SK-N-SH (cell line): ENCODE data around the gene ING2. TPM values are rescaled to one million over a fixed set of nuclear protein-coding genes. Genes with fewer than 3 reads are reported as not detected.

Source experiments
- CTCF ChIA-PET: fragments of 300-600, 350-600 bp; formaldehyde crosslinking; extraction: SDS; loops from one replicate; lab custom pipeline; 2021; lab: Yijun Ruan, JAX
- POLR2A ChIA-PET: fragments of 350-600 bp; sonication (Branson Sonifier 250); formaldehyde crosslinking; extraction: SDS; loops from one replicate; lab custom pipeline; 2020; ENCODE audit warnings: antibody characterized with exemption, inconsistent platforms; lab: Yijun Ruan, JAX
- DNase-seq: peaks from one replicate; pipeline ENCODE4 v3.0.0; 2012
- H2AFZ ChIP-seq: fragments of 200-600 bp; sonication (generic); 2 replicates; pipeline ENCODE4 v1.8.1; 2016; ENCODE audit warnings: antibody characterized with exemption, mild to moderate bottlenecking, low read depth
- H3F3A ChIP-seq: fragments of 200-600 bp; sonication (generic); replicated peaks from 2 replicates; pipeline ENCODE3; 2016; ENCODE audit warnings: antibody characterized with exemption, mild to moderate bottlenecking; ENCODE audit not compliant: insufficient read depth
- H3K27ac ChIP-seq, 2 experiments: fragments of 200-500 bp in 1 of 2; fragments of 200-600 bp in 1 of 2; sonication (Bioruptor generic) in 1 of 2; sonication (generic), shearing (Covaris generic) in 1 of 2; 2 replicates each; pipeline versions ENCODE4 v1.5.1 to v1.6.1; 2014 to 2016; ENCODE audit warnings: low read depth in 2 of 2, inconsistent platforms in 1 of 2, low read length in 1 of 2, mild to moderate bottlenecking in 1 of 2, mixed read lengths in 1 of 2
- H3K27me3 ChIP-seq: fragments of 200-600 bp; sonication (generic), shearing (Covaris generic); 2 replicates; pipeline ENCODE4 v1.6.1; 2016; ENCODE audit warnings: mixed run types; ENCODE audit not compliant: insufficient read depth
- H3K36me3 ChIP-seq, 2 experiments: fragments of 200-500 bp in 1 of 2; fragments of 200-600 bp in 1 of 2; sonication (Bioruptor generic) in 1 of 2; sonication (generic) in 1 of 2; replicated peaks in 1 of 2; 2 replicates each; pipeline versions ENCODE3 to v1.5.1; 2014 to 2016; ENCODE audit warnings: low read length in 1 of 2, mild to moderate bottlenecking in 1 of 2; ENCODE audit not compliant: insufficient read depth in 2 of 2, control insufficient read depth in 1 of 2
- H3K4me1 ChIP-seq, 2 experiments: fragments of 200-500 bp in 1 of 2; fragments of 200-600 bp in 1 of 2; sonication (Bioruptor generic) in 1 of 2; sonication (generic), shearing (Covaris generic) in 1 of 2; 2 replicates each; pipeline versions ENCODE4 v1.5.1 to v1.6.1; 2014 to 2016; ENCODE audit warnings: low read depth in 1 of 2, low read length in 1 of 2, mixed run types in 1 of 2; ENCODE audit not compliant: insufficient read depth in 2 of 2, control insufficient read depth in 1 of 2
- H3K4me2 ChIP-seq: fragments of 200-600 bp; sonication (generic), shearing (Covaris generic); 2 replicates; pipeline ENCODE4 v1.6.1; 2017; ENCODE audit warnings: mixed run types
- H3K4me3 ChIP-seq, 2 experiments: fragments of 200-500 bp in 1 of 2; fragments of 200-600 bp in 1 of 2; sonication (Bioruptor generic) in 1 of 2; sonication (generic), shearing (Covaris generic) in 1 of 2; 2 replicates each; pipeline versions ENCODE4 v1.5.1 to v1.8.1; 2014 to 2016; ENCODE audit warnings: low read depth in 2 of 2, inconsistent platforms in 1 of 2, low read length in 1 of 2, mild to moderate bottlenecking in 1 of 2, mixed read lengths in 1 of 2, moderate library complexity in 1 of 2
- H3K79me2 ChIP-seq: fragments of 200-600 bp; sonication (generic); 2 replicates; pipeline ENCODE4 v1.8.1; 2017; ENCODE audit warnings: mild to moderate bottlenecking; ENCODE audit not compliant: insufficient read depth
- H3K9ac ChIP-seq: fragments of 200-600 bp; sonication (generic); 2 replicates; pipeline ENCODE4 v1.6.1; 2017; ENCODE audit warnings: mixed run types
- H3K9me2 ChIP-seq: fragments of 200-600 bp; sonication (generic); 2 replicates; pipeline ENCODE4 v1.6.1; 2017; ENCODE audit warnings: mixed run types
- H3K9me3 ChIP-seq: fragments of 200-600 bp; sonication (generic); 2 replicates; pipeline ENCODE4 v1.6.1; 2017; ENCODE audit warnings: mixed run types, mild to moderate bottlenecking, moderate library complexity
- H4K20me1 ChIP-seq: fragments of 200-600 bp; sonication (generic); 2 replicates; pipeline ENCODE4 v1.6.1; 2017; ENCODE audit warnings: mild to moderate bottlenecking, mixed run types; ENCODE audit not compliant: insufficient read depth
- ELF1 ChIP-seq: IDR thresholded peaks from 2 replicates; pipeline ENCODE4 v1.4.0; 2012
- EZH2phosphoT487 ChIP-seq: fragments of 200-600 bp; sonication (generic); IDR thresholded peaks from 2 replicates; pipeline ENCODE4 v1.6.1; 2017; ENCODE audit warnings: low read depth, mixed run types, mild to moderate bottlenecking, antibody characterized with exemption, moderate library complexity, borderline replicate concordance
- FOXJ3 ChIP-seq: sonication (generic); formaldehyde crosslinking; IDR thresholded peaks from 2 replicates; pipeline ENCODE4 v1.5.1; 2020; ENCODE audit warnings: mild to moderate bottlenecking, missing genetic modification reagents
- GABPA ChIP-seq: IDR thresholded peaks from 2 replicates; pipeline ENCODE4 v1.4.0; 2012; ENCODE audit warnings: low read depth, mild to moderate bottlenecking
- JUND ChIP-seq: IDR thresholded peaks from 2 replicates; pipeline ENCODE4 v1.4.0; 2012
- NFIC ChIP-seq: IDR thresholded peaks from 2 replicates; pipeline ENCODE4 v1.4.0; 2012; ENCODE audit warnings: borderline replicate concordance
- RCOR1 ChIP-seq: fragments of 150-350 bp; IDR thresholded peaks from 2 replicates; pipeline ENCODE4 v1.6.1; 2017; ENCODE audit warnings: antibody characterized with exemption, low read length
- SIN3A ChIP-seq: IDR thresholded peaks from 2 replicates; pipeline ENCODE4 v1.6.1; 2012; ENCODE audit warnings: low read depth, mild to moderate bottlenecking, low read length, moderate library complexity, borderline replicate concordance
- TAF1 ChIP-seq: IDR thresholded peaks from 2 replicates; pipeline ENCODE4 v1.6.1; 2012; ENCODE audit warnings: low read depth, mild to moderate bottlenecking, low read length, moderate library complexity, borderline replicate concordance
- TCF12 ChIP-seq: IDR thresholded peaks from 2 replicates; pipeline ENCODE4 v1.4.0; 2012
- YY1 ChIP-seq: IDR thresholded peaks from 2 replicates; pipeline ENCODE4 v1.4.0; 2012; ENCODE audit warnings: low read depth, mild to moderate bottlenecking
- WGBS: methylation state at CpG from one replicate; pipeline ENCODE4 v1.1.6; 2017; ENCODE audit warnings: low lambda C conversion rate; 5-methylcytosine and 5-hydroxymethylcytosine counted together
- polyA plus RNA-seq, 3 experiments: library from polyadenylated mRNA; depleted of rRNA; stranded (reverse); fragments of >200 nt; gene quantifications; 2 replicates each; pipeline ENCODE4 v1.2.3, GENCODE V29; 2012
- TF ChIP-seq, protein P1 (sequence below): fragments of 150-350 bp; IDR thresholded peaks from 2 replicates; pipeline ENCODE4 v1.6.1; 2016; ENCODE audit warnings: mild to moderate bottlenecking, low read depth, low read length
- TF ChIP-seq, protein P2 (sequence below): IDR thresholded peaks from 2 replicates; pipeline ENCODE4 v1.6.1; 2012; ENCODE audit warnings: mild to moderate bottlenecking, low read depth, low read length, moderate library complexity
- TF ChIP-seq, protein P3 (sequence below): IDR thresholded peaks from 2 replicates; pipeline ENCODE4; 2012

The ING2 gene
- polyA plus RNA-seq, 1 of the 3 experiments (the other 2 are of a cell fraction): 15.1 TPM

DNA sequence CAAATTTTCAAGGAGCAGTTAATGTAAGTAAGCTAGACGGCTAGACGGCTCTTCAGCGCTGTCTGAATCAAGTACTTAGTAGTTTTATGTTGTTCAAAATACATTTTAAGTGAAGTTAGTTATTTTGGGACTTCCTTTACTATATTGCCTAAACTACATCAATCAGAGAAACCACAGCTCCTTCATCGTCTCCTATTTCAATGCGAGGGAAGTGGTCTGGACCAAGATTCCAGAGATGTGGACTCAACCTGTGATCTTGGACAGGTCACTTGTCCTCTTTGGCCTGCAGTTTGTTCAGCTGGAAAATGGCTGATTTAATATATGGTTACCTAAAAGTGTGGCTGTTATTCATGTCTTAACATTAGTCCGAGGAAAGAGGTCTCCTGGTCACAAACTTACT, 10.6 kb downstream of the ING2 start:
- H3K9ac ChIP-seq: no peak overlapping the region
- no peaks in the 10 kb centered on the region for H4K20me1 ChIP-seq
- no peak overlapping the region for H3K4me3 ChIP-seq
- no peaks in the 10 kb centered on the region for H3F3A ChIP-seq
- H3K36me3 ChIP-seq: peaks cover 24 to 30% of the 10 kb centered on the region in 2 experiments
- no peak overlapping the region for H3K27ac ChIP-seq
- H2AFZ ChIP-seq: no peak overlapping the region
- H3K9me3 ChIP-seq: no peaks in the 10 kb centered on the region
- H3K79me2 ChIP-seq: no peaks in the 10 kb centered on the region
- CTCF ChIA-PET: interaction anchor here (1.0 kb wide), 1 partner anchor 14 kb away, joined by 4 read pairs; no protein-coding TSS in a partner anchor
- no peak for DNase-seq
- POLR2A ChIA-PET: no interaction called here
- 95% methylated on average over 6 of the region's 6 CpGs for WGBS
- no peaks in the 10 kb centered on the region for H3K9me2 ChIP-seq
- TF ChIP-seq, protein P1, sequence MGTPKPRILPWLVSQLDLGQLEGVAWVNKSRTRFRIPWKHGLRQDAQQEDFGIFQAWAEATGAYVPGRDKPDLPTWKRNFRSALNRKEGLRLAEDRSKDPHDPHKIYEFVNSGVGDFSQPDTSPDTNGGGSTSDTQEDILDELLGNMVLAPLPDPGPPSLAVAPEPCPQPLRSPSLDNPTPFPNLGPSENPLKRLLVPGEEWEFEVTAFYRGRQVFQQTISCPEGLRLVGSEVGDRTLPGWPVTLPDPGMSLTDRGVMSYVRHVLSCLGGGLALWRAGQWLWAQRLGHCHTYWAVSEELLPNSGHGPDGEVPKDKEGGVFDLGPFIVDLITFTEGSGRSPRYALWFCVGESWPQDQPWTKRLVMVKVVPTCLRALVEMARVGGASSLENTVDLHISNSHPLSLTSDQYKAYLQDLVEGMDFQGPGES: no peak
- TF ChIP-seq RCOR1 (no peak), SIN3A (no peak), TCF12 (no peak), EZH2phosphoT487 (no peak), GABPA (no peak), YY1 (no peak), FOXJ3 (CRISPR knock-in tag) (no peak), NFIC (no peak), ELF1 (no peak), TAF1 (no peak), JUND (no peak)
- TF ChIP-seq, protein P2, sequence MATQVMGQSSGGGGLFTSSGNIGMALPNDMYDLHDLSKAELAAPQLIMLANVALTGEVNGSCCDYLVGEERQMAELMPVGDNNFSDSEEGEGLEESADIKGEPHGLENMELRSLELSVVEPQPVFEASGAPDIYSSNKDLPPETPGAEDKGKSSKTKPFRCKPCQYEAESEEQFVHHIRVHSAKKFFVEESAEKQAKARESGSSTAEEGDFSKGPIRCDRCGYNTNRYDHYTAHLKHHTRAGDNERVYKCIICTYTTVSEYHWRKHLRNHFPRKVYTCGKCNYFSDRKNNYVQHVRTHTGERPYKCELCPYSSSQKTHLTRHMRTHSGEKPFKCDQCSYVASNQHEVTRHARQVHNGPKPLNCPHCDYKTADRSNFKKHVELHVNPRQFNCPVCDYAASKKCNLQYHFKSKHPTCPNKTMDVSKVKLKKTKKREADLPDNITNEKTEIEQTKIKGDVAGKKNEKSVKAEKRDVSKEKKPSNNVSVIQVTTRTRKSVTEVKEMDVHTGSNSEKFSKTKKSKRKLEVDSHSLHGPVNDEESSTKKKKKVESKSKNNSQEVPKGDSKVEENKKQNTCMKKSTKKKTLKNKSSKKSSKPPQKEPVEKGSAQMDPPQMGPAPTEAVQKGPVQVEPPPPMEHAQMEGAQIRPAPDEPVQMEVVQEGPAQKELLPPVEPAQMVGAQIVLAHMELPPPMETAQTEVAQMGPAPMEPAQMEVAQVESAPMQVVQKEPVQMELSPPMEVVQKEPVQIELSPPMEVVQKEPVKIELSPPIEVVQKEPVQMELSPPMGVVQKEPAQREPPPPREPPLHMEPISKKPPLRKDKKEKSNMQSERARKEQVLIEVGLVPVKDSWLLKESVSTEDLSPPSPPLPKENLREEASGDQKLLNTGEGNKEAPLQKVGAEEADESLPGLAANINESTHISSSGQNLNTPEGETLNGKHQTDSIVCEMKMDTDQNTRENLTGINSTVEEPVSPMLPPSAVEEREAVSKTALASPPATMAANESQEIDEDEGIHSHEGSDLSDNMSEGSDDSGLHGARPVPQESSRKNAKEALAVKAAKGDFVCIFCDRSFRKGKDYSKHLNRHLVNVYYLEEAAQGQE: no peak
- TF ChIP-seq, protein P3, sequence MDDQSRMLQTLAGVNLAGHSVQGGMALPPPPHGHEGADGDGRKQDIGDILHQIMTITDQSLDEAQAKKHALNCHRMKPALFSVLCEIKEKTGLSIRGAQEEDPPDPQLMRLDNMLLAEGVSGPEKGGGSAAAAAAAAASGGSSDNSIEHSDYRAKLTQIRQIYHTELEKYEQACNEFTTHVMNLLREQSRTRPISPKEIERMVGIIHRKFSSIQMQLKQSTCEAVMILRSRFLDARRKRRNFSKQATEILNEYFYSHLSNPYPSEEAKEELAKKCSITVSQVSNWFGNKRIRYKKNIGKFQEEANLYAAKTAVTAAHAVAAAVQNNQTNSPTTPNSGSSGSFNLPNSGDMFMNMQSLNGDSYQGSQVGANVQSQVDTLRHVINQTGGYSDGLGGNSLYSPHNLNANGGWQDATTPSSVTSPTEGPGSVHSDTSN: no peak
- TF ChIP-seq, all 33 proteins: peak for 0
- no peak overlapping the region for H3K4me2 ChIP-seq
- H3K27me3 ChIP-seq: no peaks in the 10 kb centered on the region
- H3K4me1 ChIP-seq: no peaks in the 10 kb centered on the region
